HG02588 (cell line): ENCODE measurements around the gene MCM6.

Source experiments
- ATAC-seq: cut with Tn5 transposase; IDR thresholded peaks from one replicate; pipeline ENCODE4 v1.9.1; 2021; ENCODE audit warnings: mild to moderate bottlenecking, moderate library complexity; ENCODE audit not compliant: unreplicated experiment

MCM6 gene

GRCh38 chr2:135870571-135870970 is 5.7 kb downstream of the MCM6 start:
- peak; percentile 76 for ATAC-seq

GRCh38 chr2:135863233-135863632 is 13.0 kb downstream of the MCM6 start:
- no peak for ATAC-seq

GRCh38 chr2:135862718-135863117 is 13.5 kb downstream of the MCM6 start:
- no peak for ATAC-seq

GRCh38 chr2:135853401-135853800 is 22.8 kb downstream of the MCM6 start:
- ATAC-seq = no peak

- ATAC-seq = no peak
Measured at GRCh38 chr2:135851858-135852257, 24.4 kb downstream of the MCM6 start.

- no peak for ATAC-seq
Measured at GRCh38 chr2:135850892-135851668, 25.2 kb downstream of the MCM6 start.

GRCh38 chr2:135849087-135849486 is 27.2 kb downstream of the MCM6 start:
- ATAC-seq = no peak

- ATAC-seq = no peak
Measured at GRCh38 chr2:135845997-135846396, 30.2 kb downstream of the MCM6 start.

GRCh38 chr2:135845257-135845656 is 31.0 kb downstream of the MCM6 start:
- no peak for ATAC-seq

- no peak for ATAC-seq
Measured at GRCh38 chr2:135844301-135844895, 31.8 kb downstream of the MCM6 start.

GRCh38 chr2:135843671-135844070 is 32.6 kb downstream of the MCM6 start:
- no peak for ATAC-seq

GRCh38 chr2:135840601-135841000 is 35.6 kb downstream of the MCM6 start:
- ATAC-seq = no peak

- ATAC-seq = no peak
Measured at GRCh38 chr2:135839713-135840112, 36.5 kb downstream of the MCM6 start.

GRCh38 chr2:135838502-135838901 is 37.7 kb downstream of the MCM6 start:
- no peak for ATAC-seq

GRCh38 chr2:135836596-135837270 is 39.5 kb downstream of the MCM6 start, which contains the start of gene LCT:
LCT (minus strand) TSS chr2:135837184; CDS start chr2:135837169, 15 bp downstream.
- ATAC-seq = no peak

GRCh38 chr2:135832891-135833290 is 43.4 kb downstream of the MCM6 start:
- ATAC-seq = no peak

GRCh38 chr2:135831180-135831812 is 44.9 kb downstream of the MCM6 start:
- ATAC-seq = no peak

- no peak for ATAC-seq
Measured at GRCh38 chr2:135829378-135830135, 46.7 kb downstream of the MCM6 start.

GRCh38 chr2:135826544-135826943 is 49.7 kb downstream of the MCM6 start:
- ATAC-seq = no peak

- no peak for ATAC-seq
Measured at GRCh38 chr2:135825550-135826176, 50.6 kb downstream of the MCM6 start.
